22Rv1 (cell line): ENCODE measurements around the gene MYRIP.

Source experiments
- CTCF ChIP-seq: fragments of 450-650 bp; IDR thresholded peaks from 2 replicates; pipeline ENCODE4 v1.5.1; 2017; ENCODE audit warnings: mild to moderate bottlenecking
- ZFX ChIP-seq: fragments of 450-650 bp; IDR thresholded peaks from 2 replicates; pipeline ENCODE4 v1.6.1; 2017; ENCODE audit warnings: antibody characterized with exemption, borderline replicate concordance

DNA sequence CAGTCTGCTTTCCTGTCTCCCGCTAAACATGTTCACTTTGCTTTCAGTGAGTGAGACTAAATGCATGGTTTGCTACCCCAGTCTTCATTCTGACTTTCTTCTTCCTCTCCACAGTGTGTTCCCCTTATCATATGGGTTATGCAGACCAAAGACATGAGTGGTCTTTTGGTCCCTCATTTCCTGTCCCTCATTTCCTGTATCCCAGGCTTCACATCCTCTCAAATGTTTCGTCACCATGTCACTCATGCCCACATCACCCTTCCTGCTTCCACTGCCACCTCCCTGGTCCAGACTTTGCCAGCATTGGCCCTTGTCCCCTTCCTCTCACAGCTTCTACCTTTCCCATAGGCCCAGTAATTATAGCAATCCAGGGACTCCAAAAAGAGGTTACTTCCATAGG, 209.0 kb downstream of the MYRIP start:
- TF ChIP-seq CTCF (no peak), ZFX (no peak)
